Ascending aorta (tissue), 2 donors: Measurements from ENCODE around the gene ITPK1. TPM values are rescaled to one million over a fixed set of nuclear protein-coding genes. Genes with fewer than 3 reads are reported as not detected.

ENCODE experiments used
- DNase-seq, 2 donors: peaks; one replicate each; pipeline ENCODE4 v3.0.0-alpha.2; 2019; ENCODE audit warnings: low spot score in 2 of 2
- H3K27ac ChIP-seq, 2 donors: fragments of 200-600 bp; sonication (generic); one replicate each; pipeline ENCODE4 v1.5.1; 2016 to 2017; ENCODE audit warnings: mild to moderate bottlenecking in 1 of 2
- H3K27me3 ChIP-seq: fragments of 200-600 bp; sonication (generic); one replicate; pipeline ENCODE4 v1.5.1; 2017
- H3K36me3 ChIP-seq, 2 donors: fragments of 200-600 bp; sonication (generic); one replicate each; pipeline ENCODE4 v1.5.1; 2016
- H3K4me1 ChIP-seq, 2 donors: fragments of 200-600 bp; sonication (generic); one replicate each; pipeline ENCODE4 v1.5.1; 2016 to 2017; ENCODE audit warnings: mild to moderate bottlenecking in 1 of 2
- H3K4me3 ChIP-seq, 2 donors: fragments of 200-600 bp; sonication (generic); one replicate each; pipeline ENCODE4 v1.5.1; 2016 to 2017; ENCODE audit warnings: mild to moderate bottlenecking in 1 of 2
- H3K9me3 ChIP-seq, 2 donors: fragments of 200-600 bp; sonication (generic); one replicate each; pipeline ENCODE4 v1.5.1; 2016
- intact Hi-C: fragments of 100-400 bp; cut with DNase I; formaldehyde crosslinking; loops from one replicate; pipeline ENCODE4 v1.15.1; 2023
- total RNA-seq: library from RNA; depleted of rRNA; stranded (reverse); fragments of >200 nt; gene quantifications from one replicate; pipeline ENCODE4 v1.1.0, GENCODE V29; 2016
- TF ChIP-seq, protein P1 (sequence below), 3 experiments: fragments of 200-600 bp in 2 of 3; fragments of 450-650 bp in 1 of 3; sonication (generic) in 2 of 3; IDR thresholded peaks; one replicate each; pipeline ENCODE4 v1.5.1; 2016 to 2019; ENCODE audit warnings: antibody characterized with exemption in 3 of 3, mild to moderate bottlenecking in 1 of 3, moderate library complexity in 1 of 3

The ITPK1 gene
- total RNA-seq, 1 donor from 2014 or later, result 85.3 TPM

- Histone ChIP-seq H3K9me3 (peaks cover 0 to 8% of the 10 kb centered on the region in 2 donors), H3K36me3 (peaks cover 0 to 8% of the 10 kb centered on the region in 2 donors), H3K4me1 (peaks cover 0 to 5% of the 10 kb centered on the region in 2 donors), H3K27ac (no peak overlapping the region), H3K4me3 (no peak overlapping the region), H3K27me3 (no peaks in the 10 kb centered on the region)
- TF ChIP-seq, protein P1, sequence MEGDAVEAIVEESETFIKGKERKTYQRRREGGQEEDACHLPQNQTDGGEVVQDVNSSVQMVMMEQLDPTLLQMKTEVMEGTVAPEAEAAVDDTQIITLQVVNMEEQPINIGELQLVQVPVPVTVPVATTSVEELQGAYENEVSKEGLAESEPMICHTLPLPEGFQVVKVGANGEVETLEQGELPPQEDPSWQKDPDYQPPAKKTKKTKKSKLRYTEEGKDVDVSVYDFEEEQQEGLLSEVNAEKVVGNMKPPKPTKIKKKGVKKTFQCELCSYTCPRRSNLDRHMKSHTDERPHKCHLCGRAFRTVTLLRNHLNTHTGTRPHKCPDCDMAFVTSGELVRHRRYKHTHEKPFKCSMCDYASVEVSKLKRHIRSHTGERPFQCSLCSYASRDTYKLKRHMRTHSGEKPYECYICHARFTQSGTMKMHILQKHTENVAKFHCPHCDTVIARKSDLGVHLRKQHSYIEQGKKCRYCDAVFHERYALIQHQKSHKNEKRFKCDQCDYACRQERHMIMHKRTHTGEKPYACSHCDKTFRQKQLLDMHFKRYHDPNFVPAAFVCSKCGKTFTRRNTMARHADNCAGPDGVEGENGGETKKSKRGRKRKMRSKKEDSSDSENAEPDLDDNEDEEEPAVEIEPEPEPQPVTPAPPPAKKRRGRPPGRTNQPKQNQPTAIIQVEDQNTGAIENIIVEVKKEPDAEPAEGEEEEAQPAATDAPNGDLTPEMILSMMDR (IDR thresholded peaks at IDR 0.05), result no peak
- no peak for DNase-seq
- intact Hi-C loops, result no loop called here
Measured at GRCh38 chr14:92980866-92981265, 134.9 kb downstream of the ITPK1 start.

- DNase-seq, result no peak
- Histone ChIP-seq H3K27ac (no peak overlapping the region), H3K9me3 (peaks cover 0 to 8% of the 10 kb centered on the region in 2 donors), H3K27me3 (no peaks in the 10 kb centered on the region), H3K4me1 (peaks cover 0 to 2% of the 10 kb centered on the region in 2 donors), H3K36me3 (peaks cover 0 to 8% of the 10 kb centered on the region in 2 donors), H3K4me3 (no peak overlapping the region)
- TF ChIP-seq, protein P1 (IDR thresholded peaks at IDR 0.05), result no peak
- intact Hi-C loops, result no loop called here
Measured at GRCh38 chr14:92978229-92979021, 137.3 kb downstream of the ITPK1 start.

DNA sequence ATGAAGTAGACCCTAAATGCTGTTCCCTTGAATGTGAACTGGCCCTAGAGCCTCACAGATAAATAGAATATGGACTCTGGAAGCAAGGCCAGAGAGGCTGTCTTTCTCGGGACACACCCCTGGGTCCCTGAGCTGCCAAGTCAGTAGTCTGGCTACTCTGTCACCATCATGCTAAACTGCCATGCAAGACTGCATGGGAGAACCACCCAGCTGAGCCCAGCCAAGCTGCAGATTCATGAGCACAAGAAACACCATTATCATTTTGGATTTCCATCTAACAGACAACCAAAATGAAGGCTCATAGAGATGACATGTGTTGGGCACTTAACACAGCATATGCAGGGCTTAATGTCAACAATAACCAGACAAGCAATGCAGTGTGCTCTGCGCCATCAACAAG lies 139.5 kb downstream of the ITPK1 start:
- TF ChIP-seq, protein P1 (IDR thresholded peaks at IDR 0.05), result no peak

GRCh38 chr14:92974541-92975345 lies 141.0 kb downstream of the ITPK1 start:
- Histone ChIP-seq H3K36me3 (peaks cover 0 to 8% of the 10 kb centered on the region in 2 donors), H3K27me3 (no peaks in the 10 kb centered on the region), H3K4me3 (no peak overlapping the region), H3K27ac (no peak overlapping the region), H3K9me3 (peaks cover 0 to 8% of the 10 kb centered on the region in 2 donors), H3K4me1 (peaks cover 0 to 8% of the 10 kb centered on the region in 2 donors)
- DNase-seq, result no peak
- intact Hi-C loops, result loop anchor here (5.0 kb wide), 1 partner anchor 138 kb away; no protein-coding TSS in a partner anchor
- TF ChIP-seq, protein P1 (IDR thresholded peaks at IDR 0.05), result no peak

More for the DNA sequence above, 139.5 kb downstream of the ITPK1 start:
- H3K4me1 ChIP-seq, result peaks cover 0 to 8% of the 10 kb centered on the region in 2 donors
- no peak overlapping the region for H3K4me3 ChIP-seq
- no peak for DNase-seq
- no peak overlapping the region for H3K27ac ChIP-seq
- H3K9me3 ChIP-seq, result peaks cover 0 to 8% of the 10 kb centered on the region in 2 donors
- intact Hi-C loops, result no loop called here
- no peaks in the 10 kb centered on the region for H3K27me3 ChIP-seq
- peaks cover 0 to 8% of the 10 kb centered on the region in 2 donors for H3K36me3 ChIP-seq

DNA sequence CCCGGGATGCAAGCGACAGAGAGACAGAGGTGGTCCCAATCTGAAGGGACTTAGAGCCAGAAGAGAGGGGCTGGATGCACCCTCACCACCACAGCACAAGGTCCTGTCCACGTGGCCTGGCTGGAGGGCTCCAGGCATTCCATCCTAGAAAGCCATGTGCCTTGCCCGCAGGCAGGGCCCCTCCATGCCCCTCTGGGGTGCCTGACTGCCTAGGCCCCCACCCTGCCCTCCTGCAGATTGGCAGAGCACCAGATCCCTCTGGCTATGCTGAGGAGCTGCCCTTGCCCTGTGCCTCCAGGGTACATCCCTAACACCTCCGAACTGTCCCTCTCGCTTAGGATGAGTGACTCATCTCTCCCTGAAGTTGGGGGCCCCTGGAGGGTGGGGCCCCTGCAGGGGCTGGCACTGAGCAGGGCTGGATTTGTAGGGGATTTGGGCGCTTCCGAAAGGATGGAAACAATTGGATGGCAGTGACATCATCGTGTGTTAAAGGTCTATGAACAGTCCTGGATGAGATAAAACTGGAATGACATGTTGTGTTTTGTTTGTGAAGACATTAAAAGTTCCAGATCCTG lies 141.8 kb downstream of the ITPK1 start:
- no peak overlapping the region for H3K27ac ChIP-seq
- peaks cover 0 to 8% of the 10 kb centered on the region in 2 donors for H3K36me3 ChIP-seq
- H3K4me3 ChIP-seq, result no peak overlapping the region
- DNase-seq, result no peak
- no peaks in the 10 kb centered on the region for H3K27me3 ChIP-seq
- peaks cover 0 to 8% of the 10 kb centered on the region in 2 donors for H3K4me1 ChIP-seq
- TF ChIP-seq, protein P1 (IDR thresholded peaks at IDR 0.05), result no peak
- peaks cover 0 to 7% of the 10 kb centered on the region in 2 donors for H3K9me3 ChIP-seq
- intact Hi-C loops, result loop anchor here (1.0 to 5.0 kb wide), 2 partner anchors 138 to 165 kb away; no protein-coding TSS in a partner anchor
